ENCODE results near the gene GLYATL3. TPM values are rescaled to one million over a fixed set of nuclear protein-coding genes. Genes with fewer than 3 reads are reported as not detected.

Gene GLYATL3
- polyA plus RNA-seq, 1 of the 3 experiments (the other 2 are of a cell fraction), result not detected

DNA sequence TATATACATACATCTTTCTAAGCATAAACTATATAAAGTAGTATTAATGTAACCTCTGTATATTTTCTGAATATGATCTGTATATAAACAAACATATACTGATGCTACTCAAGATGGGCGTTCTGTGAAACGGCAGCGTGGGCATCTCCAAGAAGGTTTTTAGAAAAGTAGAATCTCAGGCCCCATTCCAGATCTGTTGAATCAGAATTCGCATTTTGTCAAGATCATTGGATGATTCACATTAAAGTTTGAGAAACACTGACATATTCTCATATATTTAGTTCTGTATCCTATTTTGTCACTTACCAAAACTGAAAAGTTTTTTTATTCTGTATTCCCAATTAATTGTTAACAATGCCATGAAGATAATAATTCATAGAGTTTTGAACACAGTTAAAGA is 56.2 kb downstream of the GLYATL3 start:
- Histone ChIP-seq H3K4me2 (no peak overlapping the region), H3K4me1 (ENCODE audit: control insufficient read depth in 1 of 2, insufficient read depth in 2 of 2, low read depth in 1 of 2, low read length in 1 of 2) (no peaks in the 10 kb centered on the region; a peak in 1 of 4 replicates)
- WGBS (ENCODE audit: low lambda C conversion rate), result 11% methylated on average over 4 of the region's 4 CpGs

DNA sequence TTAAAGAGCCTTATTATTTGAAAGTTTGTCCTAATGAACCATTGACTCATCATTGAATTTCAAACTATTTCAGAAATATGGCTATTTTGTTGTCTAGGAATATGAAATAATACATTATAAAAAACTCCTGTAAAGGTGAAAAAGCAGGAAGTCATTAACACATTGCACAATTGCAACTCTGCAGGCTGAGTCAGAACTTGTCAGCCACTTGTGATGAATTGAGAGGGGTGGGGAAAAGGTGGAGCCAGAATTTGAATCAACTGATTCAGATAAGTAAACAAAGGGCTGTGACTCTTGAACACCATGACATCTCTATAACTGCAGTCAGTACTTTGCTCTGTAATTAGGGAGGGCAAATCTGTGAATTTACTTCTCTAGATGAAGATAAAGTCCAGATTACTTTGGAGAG is 56.7 kb downstream of the GLYATL3 start:
- POLR2A ChIA-PET, result no interaction called here

More for the DNA sequence above, 56.2 kb downstream of the GLYATL3 start:
- Histone ChIP-seq H3K9ac (no peak overlapping the region), H3K9me2 (no peaks in the 10 kb centered on the region), H3K27ac (ENCODE audit: low read depth in 2 of 2, low read length in 1 of 2) (no peak overlapping the region), H3K4me3 (ENCODE audit: low read depth in 2 of 2, low read length in 1 of 2) (no peak overlapping the region), H3K27me3 (ENCODE audit: insufficient read depth) (peaks cover 17% of the 10 kb centered on the region), H2AFZ (ENCODE audit: low read depth) (no peak overlapping the region), H4K20me1 (ENCODE audit: insufficient read depth) (no peaks in the 10 kb centered on the region), H3K36me3 (replicated peaks in 1 of 2; ENCODE audit: control insufficient read depth in 1 of 2, insufficient read depth in 2 of 2, low read length in 1 of 2) (no peaks in the 10 kb centered on the region), H3F3A (replicated peaks; ENCODE audit: insufficient read depth) (no peaks in the 10 kb centered on the region), H3K9me3 (no peaks in the 10 kb centered on the region), H3K79me2 (ENCODE audit: insufficient read depth) (no peaks in the 10 kb centered on the region)
- POLR2A ChIA-PET, result no interaction called here
- no peak for DNase-seq
- CTCF ChIA-PET, result no interaction called here
- no peak for TF ChIP-seq ELF1 (IDR thresholded peaks at IDR 0.05)
- no peak for TF ChIP-seq FOSL2 (IDR thresholded peaks at IDR 0.05; ENCODE audit: borderline replicate concordance, low read depth)
- TF ChIP-seq YY1 (IDR thresholded peaks at IDR 0.05; ENCODE audit: low read depth), result no peak
- TF ChIP-seq USF2 (IDR thresholded peaks at IDR 0.05; ENCODE audit: borderline replicate concordance, low read depth, low read length), result no peak
- TF ChIP-seq SIN3A (IDR thresholded peaks at IDR 0.05; ENCODE audit: borderline replicate concordance, low read depth, low read length), result no peak
- no peak for TF ChIP-seq GABPA (IDR thresholded peaks at IDR 0.05; ENCODE audit: low read depth)
- no peak for TF ChIP-seq RXRA (IDR thresholded peaks at IDR 0.05; ENCODE audit: borderline replicate concordance, low read depth)
- TF ChIP-seq CHD2 (IDR thresholded peaks at IDR 0.05; ENCODE audit: low read length, partially characterized antibody), result no peak
- TF ChIP-seq EP300 (IDR thresholded peaks at IDR 0.05; ENCODE audit: borderline replicate concordance in 1 of 2, low read depth in 1 of 2, low read length in 1 of 2), result no peak
- TF ChIP-seq, protein P1, sequence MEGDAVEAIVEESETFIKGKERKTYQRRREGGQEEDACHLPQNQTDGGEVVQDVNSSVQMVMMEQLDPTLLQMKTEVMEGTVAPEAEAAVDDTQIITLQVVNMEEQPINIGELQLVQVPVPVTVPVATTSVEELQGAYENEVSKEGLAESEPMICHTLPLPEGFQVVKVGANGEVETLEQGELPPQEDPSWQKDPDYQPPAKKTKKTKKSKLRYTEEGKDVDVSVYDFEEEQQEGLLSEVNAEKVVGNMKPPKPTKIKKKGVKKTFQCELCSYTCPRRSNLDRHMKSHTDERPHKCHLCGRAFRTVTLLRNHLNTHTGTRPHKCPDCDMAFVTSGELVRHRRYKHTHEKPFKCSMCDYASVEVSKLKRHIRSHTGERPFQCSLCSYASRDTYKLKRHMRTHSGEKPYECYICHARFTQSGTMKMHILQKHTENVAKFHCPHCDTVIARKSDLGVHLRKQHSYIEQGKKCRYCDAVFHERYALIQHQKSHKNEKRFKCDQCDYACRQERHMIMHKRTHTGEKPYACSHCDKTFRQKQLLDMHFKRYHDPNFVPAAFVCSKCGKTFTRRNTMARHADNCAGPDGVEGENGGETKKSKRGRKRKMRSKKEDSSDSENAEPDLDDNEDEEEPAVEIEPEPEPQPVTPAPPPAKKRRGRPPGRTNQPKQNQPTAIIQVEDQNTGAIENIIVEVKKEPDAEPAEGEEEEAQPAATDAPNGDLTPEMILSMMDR (IDR thresholded peaks at IDR 0.05), result no peak

More for the DNA sequence above, 56.7 kb downstream of the GLYATL3 start:
- H3K4me3 ChIP-seq (ENCODE audit: low read depth in 2 of 2, low read length in 1 of 2), result no peak overlapping the region
- H3F3A ChIP-seq (replicated peaks; ENCODE audit: insufficient read depth), result no peaks in the 10 kb centered on the region
- H3K4me2 ChIP-seq, result no peak overlapping the region
- H3K27ac ChIP-seq (ENCODE audit: low read depth in 2 of 2, low read length in 1 of 2), result no peak overlapping the region
- H3K9me2 ChIP-seq, result no peaks in the 10 kb centered on the region
- H3K9ac ChIP-seq, result no peak overlapping the region
- peaks cover 12% of the 10 kb centered on the region for H3K27me3 ChIP-seq (ENCODE audit: insufficient read depth)
- H3K4me1 ChIP-seq (ENCODE audit: control insufficient read depth in 1 of 2, insufficient read depth in 2 of 2, low read depth in 1 of 2, low read length in 1 of 2), result no peaks in the 10 kb centered on the region; a peak in 1 of 4 replicates
- H4K20me1 ChIP-seq (ENCODE audit: insufficient read depth), result no peaks in the 10 kb centered on the region
- no peak overlapping the region for H2AFZ ChIP-seq (ENCODE audit: low read depth)
- TF ChIP-seq, protein P1 (IDR thresholded peaks at IDR 0.05), result no peak
- TF ChIP-seq NRF1 (IDR thresholded peaks at IDR 0.05; ENCODE audit: low read depth, low read length) (no peak), TEAD4 (IDR thresholded peaks at IDR 0.05; ENCODE audit: borderline replicate concordance, insufficient read depth) (no peak), IRF3 (IDR thresholded peaks at IDR 0.05; ENCODE audit: low read depth, low read length) (no peak), JUND (IDR thresholded peaks at IDR 0.05) (no peak), FOSL2 (IDR thresholded peaks at IDR 0.05; ENCODE audit: borderline replicate concordance, low read depth) (no peak), FOXM1 (IDR thresholded peaks at IDR 0.05; ENCODE audit: low read depth) (no peak), TCF12 (IDR thresholded peaks at IDR 0.05) (no peak), RCOR1 (IDR thresholded peaks at IDR 0.05; ENCODE audit: low read length) (no peak), MXI1 (IDR thresholded peaks at IDR 0.05; ENCODE audit: low read depth, low read length) (no peak), GABPA (IDR thresholded peaks at IDR 0.05; ENCODE audit: low read depth) (no peak)
- no peaks in the 10 kb centered on the region for H3K36me3 ChIP-seq (replicated peaks in 1 of 2; ENCODE audit: control insufficient read depth in 1 of 2, insufficient read depth in 2 of 2, low read length in 1 of 2)
- H3K9me3 ChIP-seq, result no peaks in the 10 kb centered on the region
- H3K79me2 ChIP-seq (ENCODE audit: insufficient read depth), result no peaks in the 10 kb centered on the region
- CTCF ChIA-PET, result no interaction called here
- no peak for DNase-seq

Data from SK-N-SH (cell line).